ENCODE data around the gene TNIP2.
"Not testable (repeated sequence)": the region's sequence is repeated elsewhere in the genome, so short reads cannot be mapped to it uniquely, and the experiment has no call there.

Gene TNIP2

GRCh38 chr4:2743518-2744445 lies 12.4 kb downstream of the TNIP2 start:
- no peak for DNase-seq

- no peak for DNase-seq
These were observed 13.2 kb downstream of the TNIP2 start for GRCh38 chr4:2742823-2743517.

- DNase-seq: no peak
These were observed 13.9 kb downstream of the TNIP2 start for GRCh38 chr4:2742081-2742822.

- no peak for DNase-seq
These were observed 14.5 kb downstream of the TNIP2 start for GRCh38 chr4:2741626-2742025.

GRCh38 chr4:2738296-2738695 lies 17.8 kb downstream of the TNIP2 start:
- not testable (repeated sequence) for DNase-seq

- DNase-seq: no peak
These were observed 20.3 kb downstream of the TNIP2 start for GRCh38 chr4:2735869-2736268.

GRCh38 chr4:2734612-2735011 lies 21.5 kb downstream of the TNIP2 start:
- no peak for DNase-seq

GRCh38 chr4:2733844-2734574 lies 22.1 kb downstream of the TNIP2 start:
- no peak for DNase-seq

GRCh38 chr4:2733001-2733843 lies 22.9 kb downstream of the TNIP2 start:
- DNase-seq: no peak

- no peak for DNase-seq
These were observed 23.6 kb downstream of the TNIP2 start for GRCh38 chr4:2732526-2732925.

- no peak for DNase-seq
These were observed 24.2 kb downstream of the TNIP2 start for GRCh38 chr4:2731907-2732317.

- DNase-seq: no peak
These were observed 26.6 kb downstream of the TNIP2 start for GRCh38 chr4:2729533-2729875.

GRCh38 chr4:2728806-2729532 lies 27.2 kb downstream of the TNIP2 start:
- DNase-seq: no peak

- no peak for DNase-seq
These were observed 27.9 kb downstream of the TNIP2 start for GRCh38 chr4:2728221-2728620.

GRCh38 chr4:2726881-2727280 lies 29.3 kb downstream of the TNIP2 start:
- not testable (repeated sequence) for DNase-seq

GRCh38 chr4:2725380-2725779 lies 30.8 kb downstream of the TNIP2 start:
- no peak for DNase-seq

GRCh38 chr4:2723751-2724150 lies 32.4 kb downstream of the TNIP2 start:
- no peak for DNase-seq

- no peak for DNase-seq
These were observed 34.1 kb downstream of the TNIP2 start for GRCh38 chr4:2722033-2722432.

- no peak for DNase-seq
These were observed 34.5 kb downstream of the TNIP2 start for GRCh38 chr4:2721586-2721985.

- DNase-seq: no peak
These were observed 39.9 kb downstream of the TNIP2 start for GRCh38 chr4:2716236-2716635.

GRCh38 chr4:2715426-2715825 lies 40.7 kb downstream of the TNIP2 start:
- no peak for DNase-seq
